UCSD-AML1 (cell line): Measurements from ENCODE around the gene FKTN.

ENCODE experiments used
- DNase-seq: peaks from one replicate; lab custom pipeline; 2025; ENCODE audit not compliant: unreplicated experiment; lab: John Stamatoyannopoulos, UW

The FKTN gene

DNA sequence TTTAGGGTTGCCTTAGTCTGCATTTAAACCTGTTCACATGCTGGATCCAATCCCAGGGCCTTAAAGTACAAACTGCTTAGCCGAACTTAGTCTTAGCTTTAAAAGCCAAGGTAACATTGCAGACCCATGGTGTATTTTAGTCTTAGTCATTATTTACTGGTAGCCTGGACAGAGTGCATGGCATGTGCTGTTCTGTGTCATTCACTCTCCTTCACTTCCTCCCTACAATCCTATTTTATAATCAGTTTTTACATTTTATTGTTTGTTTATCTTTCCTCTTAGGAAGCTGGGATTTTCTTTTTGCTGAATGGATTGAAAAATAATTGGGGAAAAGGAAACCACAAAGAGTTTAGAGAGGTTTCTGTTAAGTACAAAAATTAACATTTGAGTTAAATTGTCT lies 74.9 kb downstream of the FKTN start:
- DNase-seq: no peak

DNA sequence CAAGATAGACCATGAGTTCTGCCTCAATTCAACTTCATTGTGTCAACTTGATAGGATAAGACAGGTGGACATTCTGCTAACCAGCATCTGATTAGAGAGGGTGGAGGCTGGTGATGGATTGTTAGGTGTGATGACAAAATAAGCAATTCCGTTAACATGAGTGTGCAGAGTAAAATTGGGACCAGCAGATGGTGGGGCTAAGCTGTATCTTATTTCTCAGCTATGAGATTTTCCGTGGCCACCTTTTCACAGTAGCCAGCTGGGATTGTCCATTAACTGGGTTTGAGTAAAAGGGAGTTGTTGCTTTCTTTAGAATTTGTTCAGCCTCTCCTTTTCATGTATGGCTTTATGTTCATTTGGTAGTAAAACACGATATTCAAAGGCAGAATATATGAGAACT lies 75.5 kb downstream of the FKTN start:
- no peak for DNase-seq

DNA sequence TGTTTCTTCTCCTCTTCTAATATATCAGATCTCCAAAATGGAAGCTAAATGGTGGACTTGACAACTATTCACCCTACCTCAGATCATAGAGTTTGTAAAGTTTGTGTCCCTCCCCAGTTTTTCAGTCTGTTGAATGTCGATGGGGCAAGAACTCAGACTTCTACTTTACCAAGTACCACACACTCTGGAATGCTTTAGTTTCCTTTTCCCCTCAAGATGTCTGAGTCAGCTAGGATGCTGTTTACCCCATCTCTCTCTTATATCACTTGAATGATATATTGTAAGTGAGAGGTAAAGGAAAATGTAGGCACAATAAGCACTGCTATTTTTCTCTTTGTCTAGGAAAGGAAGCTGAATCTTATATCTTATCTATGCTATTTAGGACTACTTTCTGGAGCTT lies 78.4 kb downstream of the FKTN start:
- no peak for DNase-seq

DNA sequence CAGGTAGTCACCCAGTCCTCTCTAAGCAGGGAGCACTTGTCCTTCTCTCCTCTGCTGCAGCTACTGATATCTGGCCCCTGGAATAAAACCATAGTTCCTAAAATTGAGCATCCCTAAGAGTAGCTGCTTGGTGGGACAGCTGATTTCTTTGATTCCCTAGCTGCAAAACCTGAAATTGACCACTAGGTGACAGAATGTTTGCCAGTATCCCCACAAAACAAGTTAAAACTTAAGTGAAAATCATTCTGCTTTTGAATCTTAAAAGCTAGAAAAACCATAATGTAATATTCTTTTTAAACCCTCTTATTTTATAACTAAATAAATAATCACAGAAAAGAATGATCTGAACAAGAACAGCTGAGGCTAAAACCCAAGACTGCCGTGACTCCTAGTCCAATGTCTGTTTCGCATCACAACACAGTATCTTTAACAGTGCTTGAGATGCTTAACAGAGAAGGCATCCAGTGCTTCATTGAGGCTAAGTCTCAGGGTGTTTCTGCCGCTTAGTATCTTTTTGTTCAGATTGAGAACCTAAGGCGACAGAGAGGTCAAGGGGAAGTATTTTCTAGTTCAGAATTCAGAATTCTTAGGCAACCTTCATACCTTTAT lies 80.0 kb downstream of the FKTN start:
- DNase-seq: no peak

DNA sequence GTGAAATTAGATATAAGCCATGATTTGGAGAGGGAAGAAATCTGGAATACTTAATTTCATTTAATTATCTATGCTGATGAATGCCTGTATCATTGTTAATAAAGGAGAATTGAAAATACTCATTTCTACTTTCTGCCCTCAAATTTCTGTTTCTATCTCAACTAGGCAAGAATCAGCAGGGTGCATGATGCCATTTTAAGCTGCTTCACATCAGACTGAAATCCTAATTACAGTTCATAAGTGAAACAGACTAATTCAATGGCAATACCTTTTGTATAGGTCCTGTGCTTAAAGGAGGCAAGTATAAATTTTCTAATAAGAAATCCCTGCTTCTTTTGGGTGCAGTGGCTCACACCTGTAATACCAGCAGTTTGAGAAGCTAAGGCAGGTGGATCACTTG lies 82.0 kb downstream of the FKTN start:
- DNase-seq: no peak

DNA sequence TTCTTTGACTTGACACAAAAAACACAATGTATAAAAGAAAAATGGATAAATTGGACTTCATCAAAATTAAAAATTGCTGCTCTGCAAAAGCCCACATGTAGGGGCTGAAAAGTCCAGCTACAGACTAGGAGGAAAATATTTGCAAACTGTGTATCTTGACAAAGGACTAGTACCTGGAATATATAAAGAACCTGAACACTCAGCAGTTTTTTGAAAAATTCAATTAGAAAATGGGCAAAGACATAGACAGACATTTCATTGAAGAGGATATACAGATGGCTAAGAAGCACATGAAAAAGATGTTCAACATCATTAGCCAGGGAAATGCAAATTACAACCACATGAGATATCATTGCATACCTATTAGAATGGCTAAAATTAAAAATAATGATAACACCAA lies 85.9 kb downstream of the FKTN start:
- no peak for DNase-seq

DNA sequence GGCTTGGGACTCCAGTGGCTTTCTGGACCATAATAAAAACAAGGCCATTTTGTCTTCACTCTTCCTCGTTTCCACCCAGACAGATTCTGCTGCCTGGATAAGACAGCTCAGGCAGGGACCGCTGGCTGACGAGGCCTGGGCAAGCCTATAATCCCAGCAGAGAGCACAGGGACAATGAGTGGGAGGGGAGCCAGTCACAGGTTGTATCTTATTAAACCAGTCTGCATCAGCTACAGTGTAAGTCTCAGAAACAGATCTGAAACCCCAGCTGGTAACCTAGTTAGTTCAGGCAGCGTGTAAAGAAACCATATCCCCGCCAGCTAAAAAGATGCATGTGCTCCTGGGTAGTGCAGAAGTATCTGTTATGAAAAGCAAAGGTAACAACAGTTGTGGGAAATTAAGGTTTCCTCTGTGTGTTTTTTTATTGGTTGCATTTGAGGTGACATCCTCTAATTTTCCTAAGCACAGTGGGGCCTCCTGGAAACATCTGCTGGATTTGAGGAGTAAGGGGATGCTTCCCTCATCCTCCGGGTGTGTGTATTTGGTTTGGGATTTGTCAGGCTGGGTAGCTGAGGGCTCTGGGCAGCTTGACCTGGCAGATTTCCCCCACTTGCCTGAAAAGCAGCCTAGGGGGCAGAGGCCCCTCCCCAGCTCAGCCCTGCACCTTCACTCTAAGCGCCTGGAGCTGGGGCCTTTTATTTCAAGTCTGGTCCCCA lies 89.1 kb downstream of the FKTN start:
- DNase-seq: no peak

DNA sequence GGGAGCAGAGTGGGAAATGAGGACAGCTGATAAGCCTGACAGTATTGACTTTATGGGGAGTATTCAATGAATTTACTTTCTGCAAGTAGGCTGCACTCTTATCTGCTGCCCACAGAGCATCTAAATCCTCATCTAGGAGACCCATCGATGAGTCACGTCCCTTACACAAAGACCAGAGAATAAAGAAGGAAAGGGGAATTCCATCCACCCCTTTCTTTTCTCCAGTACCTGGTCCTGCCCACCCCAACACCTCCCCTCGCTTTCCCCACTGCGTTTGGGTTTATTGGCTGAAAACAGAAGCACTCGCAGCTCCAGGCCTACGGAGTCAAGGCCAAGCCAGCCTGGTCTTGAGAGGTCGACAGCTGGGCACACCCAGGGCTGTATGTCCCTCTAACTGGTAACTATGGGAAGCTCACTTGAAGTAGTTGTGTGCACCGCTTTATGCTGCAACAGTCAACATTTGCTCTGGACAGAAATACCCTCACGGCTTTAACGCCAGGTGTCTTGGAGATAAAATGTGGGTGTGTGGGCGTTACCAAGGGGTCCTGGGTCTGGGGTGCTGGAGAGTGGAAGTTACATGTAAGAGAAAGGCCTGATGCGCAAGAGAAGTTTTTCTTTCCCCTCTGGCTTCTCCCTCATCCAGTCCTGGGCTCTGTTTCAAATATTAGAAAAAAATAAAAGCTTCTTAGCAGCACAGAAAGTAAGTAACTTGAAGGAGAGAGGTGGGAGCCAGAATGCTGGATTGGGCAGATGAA lies 89.8 kb downstream of the FKTN start:
- DNase-seq: no peak

DNA sequence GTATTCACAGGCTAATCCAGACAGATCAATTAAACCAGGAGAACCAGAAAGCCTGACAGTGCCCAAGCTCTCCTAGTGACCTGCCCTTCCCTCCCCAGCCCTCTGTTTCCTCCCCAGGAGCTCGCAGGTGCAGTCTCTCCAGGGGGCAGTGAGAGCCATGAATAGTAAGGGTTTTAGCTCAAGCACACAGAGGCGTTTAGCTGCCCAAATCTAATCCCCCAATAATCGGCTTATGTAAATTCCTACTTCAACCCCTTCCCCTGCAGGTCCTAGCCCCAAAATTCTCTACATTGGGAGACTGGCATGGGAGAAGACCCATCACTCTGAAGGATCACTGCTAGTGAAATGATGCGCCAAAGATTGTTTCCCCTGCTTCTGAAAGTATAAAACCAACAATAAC lies 93.9 kb downstream of the FKTN start:
- DNase-seq: no peak

DNA sequence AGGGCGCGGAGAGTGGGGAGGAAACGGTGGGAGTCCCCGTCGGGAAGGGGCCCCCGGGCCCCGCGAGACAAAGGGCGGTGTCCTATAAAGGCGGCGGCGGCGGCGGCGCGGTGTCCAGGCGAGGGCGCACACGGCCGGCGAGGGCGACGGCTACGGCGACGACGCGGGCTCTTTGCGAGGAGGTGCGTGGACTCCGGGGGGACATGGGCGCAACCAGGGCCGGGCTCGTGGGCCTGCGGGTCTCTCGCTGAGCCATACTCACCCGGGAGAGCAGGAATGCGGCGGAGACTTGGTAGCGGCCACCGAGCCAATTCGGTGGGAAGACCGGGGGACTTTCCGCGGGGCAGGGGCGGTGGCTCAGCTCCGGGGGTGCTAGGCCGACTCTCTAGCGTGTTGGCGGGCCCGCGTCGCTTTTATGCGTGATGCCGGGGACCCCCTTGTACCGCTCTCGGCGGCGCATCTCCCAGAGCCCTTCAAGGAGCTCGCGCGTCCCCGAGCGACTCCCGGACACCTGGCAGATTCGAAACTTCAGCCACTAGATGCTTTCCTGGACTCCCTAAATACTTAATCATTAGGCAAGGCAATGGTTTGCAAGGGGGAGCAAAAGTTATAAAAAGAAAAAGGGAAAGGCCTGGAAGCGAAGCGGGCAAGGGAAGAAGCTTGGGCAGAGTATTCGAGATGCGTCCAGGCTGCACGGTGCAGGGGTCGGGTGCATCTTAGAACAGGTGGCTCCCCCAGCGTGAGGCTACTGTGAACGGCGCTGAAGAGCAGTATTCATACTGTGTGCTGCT lies 98.4 kb downstream of the FKTN start:
- DNase-seq: peak; percentile 36

DNA sequence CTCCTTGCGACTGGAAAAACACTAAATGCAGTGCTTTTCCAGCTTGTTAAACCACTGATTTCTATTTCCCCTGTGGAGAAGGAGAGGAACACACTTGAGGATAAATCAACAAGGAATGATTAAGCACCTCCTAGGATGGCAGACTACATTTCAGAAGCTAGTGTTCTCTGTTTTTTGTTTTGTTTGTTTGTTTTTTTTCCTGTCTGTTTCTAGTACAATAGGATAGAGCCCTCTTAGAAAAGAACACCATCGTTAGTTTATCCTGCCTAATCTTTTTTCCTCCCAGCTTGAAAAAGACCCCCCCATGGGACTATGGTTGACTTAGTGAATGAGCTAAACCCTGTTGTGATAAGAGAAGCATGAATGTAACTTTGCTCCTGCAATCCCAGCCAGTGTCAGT lies 100.4 kb downstream of the FKTN start:
- no peak for DNase-seq

DNA sequence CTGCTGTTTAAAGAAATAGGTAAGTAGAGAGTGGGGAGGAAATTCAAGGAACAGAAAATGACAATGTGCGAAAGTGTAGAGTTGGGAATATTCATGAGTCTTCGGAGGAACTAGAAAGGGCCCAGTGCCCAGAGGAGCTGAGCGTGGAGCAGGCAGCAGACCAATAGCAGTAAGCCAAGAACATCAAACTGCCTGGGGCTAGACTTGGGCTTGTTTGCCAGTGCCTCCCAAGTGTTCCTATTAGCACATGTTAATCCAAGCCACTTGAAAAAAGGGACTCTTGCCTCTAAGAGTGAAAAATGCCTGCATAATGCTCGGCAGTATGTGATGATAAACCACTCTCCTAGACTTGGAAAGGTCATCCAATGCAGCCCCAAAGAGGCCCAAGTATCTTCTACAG lies 103.1 kb downstream of the FKTN start:
- DNase-seq: no peak

DNA sequence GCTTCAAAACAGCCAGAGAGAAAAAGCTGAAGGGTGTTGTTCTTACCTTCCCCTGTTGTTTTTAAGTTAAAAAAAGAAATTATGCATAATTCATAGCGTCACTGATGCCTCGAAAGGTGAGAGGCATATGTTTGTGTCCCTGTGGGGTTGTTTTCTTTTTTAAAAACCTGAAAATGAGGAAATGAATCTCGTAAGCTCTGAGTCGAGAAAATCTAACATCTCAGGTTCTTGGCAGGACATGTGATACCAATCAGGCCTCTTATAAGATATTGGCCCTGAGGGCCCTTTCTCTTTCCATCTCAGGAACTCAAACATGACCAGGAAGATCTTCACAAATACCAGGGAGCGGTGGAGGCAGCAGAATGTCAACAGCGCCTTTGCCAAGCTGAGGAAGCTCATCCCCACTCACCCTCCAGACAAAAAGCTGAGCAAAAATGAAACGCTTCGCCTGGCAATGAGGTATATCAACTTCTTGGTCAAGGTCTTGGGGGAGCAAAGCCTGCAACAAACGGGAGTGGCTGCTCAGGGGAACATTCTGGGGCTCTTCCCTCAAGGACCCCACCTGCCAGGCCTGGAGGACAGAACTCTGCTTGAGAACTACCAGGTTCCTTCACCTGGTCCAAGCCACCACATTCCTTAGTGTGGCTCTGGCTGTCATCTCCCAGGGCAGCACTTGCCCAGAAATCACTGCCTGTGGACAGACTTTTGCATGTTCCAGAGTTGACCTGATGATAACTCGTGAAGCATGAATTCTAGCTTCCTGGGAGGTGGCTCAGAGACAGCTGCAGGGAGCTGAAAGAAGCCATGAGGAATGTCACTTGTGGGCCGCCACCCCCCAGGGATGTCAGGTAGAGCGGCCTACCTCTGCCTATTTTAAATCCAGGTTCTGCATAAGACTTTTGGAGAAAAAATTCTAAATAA lies 104.5 kb downstream of the FKTN start, which contains the start of gene TAL2:
TAL2 (plus strand) TSS at position 274 of the 921 bp plus-strand sequence; CDS start at position 314, 40 bp downstream.
- no peak for DNase-seq

DNA sequence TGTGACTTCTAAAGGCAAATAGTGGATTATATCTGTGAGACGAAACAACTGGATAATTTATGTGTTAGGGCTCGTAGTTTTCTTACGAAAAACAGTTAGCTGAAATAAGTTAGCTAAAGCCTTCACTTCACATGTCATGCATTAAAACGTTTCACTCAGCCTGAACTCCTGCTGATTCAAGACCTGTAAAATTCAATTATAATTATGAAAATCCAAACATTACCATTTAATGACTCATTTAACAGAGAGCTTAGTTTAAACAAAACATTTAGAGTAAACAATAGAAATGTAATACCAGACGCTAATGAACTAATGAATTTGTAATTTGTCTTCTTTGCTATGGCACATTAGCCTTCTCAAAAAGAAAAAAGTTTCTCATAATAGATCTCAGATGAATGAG lies 106.0 kb downstream of the FKTN start:
- DNase-seq: no peak

DNA sequence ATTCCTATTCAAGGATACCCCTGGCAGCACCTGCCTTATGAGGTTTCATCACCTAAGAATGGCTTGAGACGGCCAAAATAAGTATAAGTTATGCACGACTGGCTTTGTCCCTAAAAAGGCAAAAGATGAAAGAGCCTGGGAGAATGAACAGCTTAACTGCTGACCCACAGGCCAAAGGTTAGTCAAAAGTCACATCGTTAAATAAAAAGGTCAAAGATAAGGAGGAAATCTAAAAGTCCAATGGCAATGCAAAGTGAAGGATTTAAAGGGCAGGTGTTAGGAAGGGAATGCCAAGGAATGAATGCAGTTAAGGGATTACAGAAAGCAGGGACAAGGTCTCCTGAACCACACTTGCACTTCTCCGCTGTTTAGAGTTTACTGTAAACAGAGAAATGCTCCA lies 109.9 kb downstream of the FKTN start:
- no peak for DNase-seq

DNA sequence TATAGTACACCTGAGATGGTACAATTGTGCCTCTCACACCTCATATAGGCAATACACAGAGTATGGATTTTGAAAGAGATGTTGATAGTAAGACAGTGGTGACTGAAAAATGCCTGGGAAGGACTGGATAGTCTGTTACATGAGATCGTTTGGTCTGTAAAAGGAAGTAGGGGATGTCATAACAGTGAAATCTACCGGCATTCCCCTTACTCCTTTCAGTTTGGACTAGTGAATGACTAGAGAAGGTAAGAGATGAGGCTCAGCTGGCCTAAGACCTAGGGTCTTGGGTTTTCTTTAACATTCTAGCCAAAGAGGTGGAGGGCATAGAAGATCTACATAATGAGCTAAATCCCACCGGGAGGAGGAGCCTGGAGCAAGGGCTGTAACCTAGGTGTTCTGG lies 112.4 kb downstream of the FKTN start:
- DNase-seq: no peak

DNA sequence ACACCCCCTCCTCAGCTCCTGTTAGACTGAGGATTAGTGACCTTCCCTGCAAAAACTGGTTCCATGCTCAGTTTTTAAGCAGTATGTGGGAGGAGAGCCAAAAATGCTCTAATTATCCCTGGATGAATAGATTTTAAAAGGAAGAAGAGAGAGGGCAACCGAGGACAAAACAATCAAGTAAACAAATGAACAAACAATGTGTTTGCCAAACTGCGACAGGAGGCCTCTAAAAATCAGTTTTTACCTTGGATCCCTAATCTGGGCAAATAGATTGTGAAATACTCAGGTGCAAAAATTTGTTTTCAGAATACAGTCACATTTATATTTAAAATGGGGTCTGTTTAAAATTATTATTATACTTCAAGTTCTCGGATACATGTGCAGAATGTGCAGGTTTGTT lies 112.8 kb downstream of the FKTN start:
- DNase-seq: no peak

DNA sequence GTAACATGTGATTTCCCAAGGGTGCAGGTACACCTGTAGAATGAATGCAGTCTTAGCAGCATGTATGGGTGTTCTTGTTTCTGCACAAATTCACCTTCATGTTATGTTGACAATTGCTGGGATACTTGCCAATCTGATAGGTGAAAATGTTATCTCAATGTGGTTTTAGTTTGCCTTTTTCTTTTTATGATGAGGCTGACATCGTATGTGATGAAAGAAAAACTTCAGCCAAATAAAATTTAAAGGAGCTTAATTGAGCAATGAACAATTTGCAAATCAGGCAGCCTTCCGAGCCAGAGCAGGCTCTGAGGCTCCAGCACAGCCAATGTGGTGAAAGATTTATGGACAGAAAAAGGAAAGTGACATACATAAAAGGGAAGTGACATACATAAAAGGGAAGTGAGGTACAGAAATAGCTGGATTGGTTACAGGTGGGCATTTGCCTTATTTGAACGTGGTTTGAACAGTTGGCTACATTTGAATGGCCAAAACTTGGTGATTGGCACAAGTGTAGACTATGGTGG lies 114.8 kb downstream of the FKTN start:
- DNase-seq: no peak

DNA sequence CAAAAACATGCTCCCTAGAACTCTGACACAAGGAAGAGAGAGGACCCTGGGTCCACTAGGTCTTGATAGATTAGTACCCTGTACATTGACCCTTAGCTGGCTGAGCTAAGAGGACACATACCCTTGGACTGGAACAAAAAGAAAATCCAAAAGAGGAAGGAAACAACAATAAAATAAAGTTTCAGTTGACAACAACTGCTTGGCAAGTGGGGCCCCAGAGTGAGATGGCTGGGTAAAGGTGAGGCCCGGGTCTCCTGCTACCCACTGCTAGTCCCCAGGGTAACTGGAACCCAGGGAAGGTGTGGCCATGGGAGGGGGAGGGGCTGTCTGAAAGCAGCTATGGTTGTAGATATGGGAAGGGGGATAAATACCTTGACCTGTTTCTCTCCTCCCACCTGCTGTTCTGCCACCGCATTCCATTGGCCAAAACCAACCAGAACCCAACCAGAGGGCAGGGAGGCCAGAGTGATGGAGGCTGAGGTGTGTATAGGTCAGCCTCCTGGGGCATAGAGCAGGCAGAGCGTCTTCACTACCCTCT lies 116.0 kb downstream of the FKTN start:
- no peak for DNase-seq

DNA sequence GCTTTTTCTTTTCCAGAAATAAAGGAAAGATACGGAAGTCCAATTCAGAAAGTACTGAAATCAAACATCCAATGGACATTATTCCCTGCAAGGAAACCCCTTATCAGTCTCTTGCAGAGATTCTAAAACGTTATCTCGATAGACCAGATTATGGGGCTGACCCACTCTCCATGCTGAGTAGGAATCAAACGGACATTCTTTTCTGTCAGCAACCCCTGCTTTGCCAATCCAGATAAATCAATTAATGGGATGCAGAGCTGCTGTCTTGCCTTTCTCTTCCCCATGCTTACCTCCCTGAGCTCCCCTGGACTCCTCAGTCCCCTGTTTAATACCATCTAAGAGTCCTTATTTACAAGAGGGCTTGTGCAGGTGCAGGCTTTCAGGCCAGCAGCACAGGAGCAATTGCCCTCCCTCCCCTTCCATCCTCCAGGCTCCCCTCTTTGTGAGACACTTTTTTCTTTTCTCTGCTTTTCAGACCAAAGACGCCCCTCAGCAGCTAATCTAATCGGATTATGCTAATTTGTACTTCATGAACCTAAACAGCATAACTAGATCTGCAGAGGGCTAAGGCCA lies 118.5 kb downstream of the FKTN start:
- no peak for DNase-seq
